Loucy (cell line): ENCODE data around the gene HDGFL3.

ENCODE experiments used
- H2AFZ ChIP-seq: fragments of 200-600 bp; sonication (generic); 2 replicates; pipeline ENCODE4 v1.6.0; 2016; ENCODE audit warnings: antibody characterized with exemption, mild to moderate bottlenecking, low read length, moderate library complexity
- H3F3A ChIP-seq: fragments of 200-600 bp; 2 replicates; pipeline ENCODE4 v1.6.0; 2016; ENCODE audit warnings: antibody characterized with exemption, low read depth, mild to moderate bottlenecking
- H3K27me3 ChIP-seq: fragments of 200-600 bp; sonication (generic); 2 replicates; pipeline ENCODE4 v1.6.1; 2014; ENCODE audit warnings: low read length, mild to moderate bottlenecking; ENCODE audit not compliant: insufficient read depth, poor library complexity, severe bottlenecking
- H3K36me3 ChIP-seq: fragments of 200-600 bp; sonication (generic); 2 replicates; pipeline ENCODE4 v1.6.1; 2016; ENCODE audit warnings: low read length; ENCODE audit not compliant: insufficient read depth
- H3K4me1 ChIP-seq: fragments of 200-600 bp; sonication (generic); 2 replicates; pipeline ENCODE4 v1.5.1; 2014; ENCODE audit warnings: low read length, mild to moderate bottlenecking; ENCODE audit not compliant: insufficient read depth, poor library complexity, severe bottlenecking
- H3K4me2 ChIP-seq: fragments of 200-600 bp; sonication (generic); 2 replicates; pipeline ENCODE4 v1.6.0; 2014; ENCODE audit warnings: antibody characterized with exemption, low read length, low read depth, mild to moderate bottlenecking; ENCODE audit not compliant: poor library complexity, severe bottlenecking
- H3K4me3 ChIP-seq: fragments of 200-600 bp; sonication (generic); 2 replicates; pipeline ENCODE4 v1.5.1; 2014; ENCODE audit warnings: low read length, mild to moderate bottlenecking, mixed read lengths; ENCODE audit not compliant: poor library complexity, severe bottlenecking
- H3K79me2 ChIP-seq: fragments of 200-600 bp; sonication (generic); 2 replicates; pipeline ENCODE4 v1.6.1; 2014; ENCODE audit warnings: low read length; ENCODE audit not compliant: insufficient read depth
- H3K9ac ChIP-seq: fragments of 200-600 bp; sonication (generic); 2 replicates; pipeline ENCODE4 v1.6.0; 2014; ENCODE audit warnings: mild to moderate bottlenecking, low read depth, low read length, moderate library complexity; ENCODE audit not compliant: poor library complexity, severe bottlenecking
- H3K9me2 ChIP-seq: fragments of 200-600 bp; sonication (generic); replicated peaks from 2 replicates; pipeline ENCODE4 v1.6.1; 2016; ENCODE audit warnings: low read depth, low read length, mixed read lengths
- H3K9me3 ChIP-seq: fragments of 200-600 bp; sonication (generic); 2 replicates; pipeline ENCODE4 v1.6.1; 2014; ENCODE audit warnings: mild to moderate bottlenecking, antibody characterized with exemption, low read length, low read depth; ENCODE audit not compliant: insufficient read depth
- H4K20me1 ChIP-seq: fragments of 200-600 bp; sonication (generic); 2 replicates; pipeline ENCODE4 v1.6.0; 2014; ENCODE audit warnings: antibody characterized with exemption, low read length, mild to moderate bottlenecking; ENCODE audit not compliant: insufficient read depth, poor library complexity, severe bottlenecking
- CTCF ChIP-seq: fragments of 200-600 bp; sonication (generic); conservative IDR thresholded peaks from 2 replicates; pipeline ENCODE4 v1.5.1; 2014; ENCODE audit warnings: mild to moderate bottlenecking, antibody characterized with exemption, low read length
- EZH2phosphoT487 ChIP-seq: fragments of 200-600 bp; IDR thresholded peaks from 2 replicates; pipeline ENCODE4 v1.6.1; 2018; ENCODE audit warnings: antibody characterized with exemption, mild to moderate bottlenecking, moderate library complexity, borderline replicate concordance

HDGFL3 gene

DNA sequence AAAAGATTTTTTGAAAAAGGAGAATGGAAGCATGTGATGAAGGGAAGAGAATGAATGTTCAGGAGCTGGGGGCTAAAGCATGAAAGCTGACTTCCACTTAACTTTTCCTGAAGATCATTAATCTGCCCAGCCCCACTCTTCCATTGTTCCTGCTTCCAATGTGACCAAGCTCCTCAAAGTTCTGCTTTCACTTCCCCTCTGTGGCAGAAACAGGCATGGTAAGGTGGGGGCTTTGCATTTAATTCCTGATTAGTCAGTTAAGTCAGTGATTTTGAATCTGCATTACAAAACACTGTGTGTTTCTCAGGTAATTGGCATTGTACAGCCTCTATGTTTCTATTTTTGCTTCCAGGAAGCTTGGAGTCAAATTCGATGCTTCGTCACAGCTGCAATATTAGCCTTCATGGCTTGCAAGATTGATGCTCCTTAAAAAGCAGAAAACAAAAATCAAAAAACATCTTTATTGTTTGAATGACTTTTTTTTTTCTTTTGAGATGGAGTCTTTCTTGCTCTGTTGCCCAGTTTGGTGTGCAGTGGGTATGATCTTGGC, 107.5 kb downstream of the HDGFL3 start:
- Histone ChIP-seq H4K20me1 (no peaks in the 10 kb centered on the region), H3K79me2 (no peaks in the 10 kb centered on the region), H3K4me3 (no peak overlapping the region), H3K9me3 (no peaks in the 10 kb centered on the region), H3K9me2 (no peaks in the 10 kb centered on the region), H3K27me3 (peaks cover 7% of the 10 kb centered on the region), H3K4me1 (no peaks in the 10 kb centered on the region), H3K36me3 (no peaks in the 10 kb centered on the region), H3K9ac (no peak overlapping the region), H3F3A (no peaks in the 10 kb centered on the region), H3K4me2 (no peak overlapping the region), H2AFZ (no peak overlapping the region)
- TF ChIP-seq CTCF = no peak
- no peak for TF ChIP-seq EZH2phosphoT487

- Histone ChIP-seq H3K9ac (no peak overlapping the region), H2AFZ (no peak overlapping the region), H3K9me2 (no peaks in the 10 kb centered on the region), H3K4me3 (no peak overlapping the region), H3K9me3 (no peaks in the 10 kb centered on the region), H3K4me2 (no peak overlapping the region), H3K79me2 (no peaks in the 10 kb centered on the region), H3K27me3 (peaks cover 7% of the 10 kb centered on the region), H3F3A (no peaks in the 10 kb centered on the region), H4K20me1 (no peaks in the 10 kb centered on the region), H3K4me1 (no peaks in the 10 kb centered on the region), H3K36me3 (no peaks in the 10 kb centered on the region)
- TF ChIP-seq EZH2phosphoT487 = no peak
These were observed 108.3 kb downstream of the HDGFL3 start for GRCh38 chr15:83099290-83099689.

DNA sequence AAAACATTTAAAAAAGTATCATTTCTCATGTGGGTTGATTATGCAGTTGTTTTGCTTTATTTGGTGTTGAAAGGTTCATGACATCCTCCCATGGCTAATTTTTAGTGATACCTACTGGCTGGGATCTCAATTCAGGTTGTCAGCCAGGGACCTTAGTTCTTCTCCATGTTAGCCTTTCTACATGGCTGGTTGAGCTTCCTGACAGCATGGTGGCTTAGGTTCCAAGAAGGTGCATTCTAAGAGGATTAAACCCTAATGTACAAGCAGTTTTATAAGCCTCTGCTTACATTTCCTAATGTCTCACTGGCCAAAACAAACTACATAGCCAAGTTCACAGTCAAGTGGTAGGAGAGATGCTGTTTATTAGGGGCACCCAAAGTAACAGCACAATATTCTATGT, 109.5 kb downstream of the HDGFL3 start:
- Histone ChIP-seq H3K4me1 (no peaks in the 10 kb centered on the region), H2AFZ (no peak overlapping the region), H3K4me3 (no peak overlapping the region), H3K9me2 (no peaks in the 10 kb centered on the region), H3F3A (no peaks in the 10 kb centered on the region), H3K79me2 (no peaks in the 10 kb centered on the region), H3K36me3 (no peaks in the 10 kb centered on the region), H4K20me1 (no peaks in the 10 kb centered on the region), H3K27me3 (peaks cover 7% of the 10 kb centered on the region), H3K4me2 (no peak overlapping the region), H3K9ac (no peak overlapping the region), H3K9me3 (no peaks in the 10 kb centered on the region)
- TF ChIP-seq CTCF (no peak), EZH2phosphoT487 (no peak)

DNA sequence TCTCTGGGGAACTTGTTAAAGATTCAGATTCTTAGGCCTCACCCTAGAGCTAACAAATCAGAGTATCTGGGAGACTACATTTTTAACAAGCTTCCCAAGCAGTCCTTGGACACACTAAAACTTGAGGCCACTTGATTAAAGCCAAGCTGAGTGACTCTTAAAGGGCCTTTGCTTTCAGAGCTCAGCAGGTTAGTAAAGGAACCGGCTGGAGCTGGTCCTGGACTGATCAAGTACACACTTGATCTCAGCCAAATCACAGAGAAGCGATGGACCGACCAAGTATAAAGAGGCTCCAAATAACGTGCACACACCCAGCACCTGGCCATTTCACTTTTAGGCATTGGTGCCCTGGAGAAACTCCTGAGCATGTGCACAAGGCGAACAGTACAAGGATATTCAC, 113.0 kb downstream of the HDGFL3 start:
- no peaks in the 10 kb centered on the region for H3K79me2 ChIP-seq
- no peaks in the 10 kb centered on the region for H3F3A ChIP-seq
- no peak overlapping the region for H3K4me2 ChIP-seq
- no peaks in the 10 kb centered on the region for H3K9me2 ChIP-seq
- H2AFZ ChIP-seq = no peak overlapping the region; the same call in 1 of the 2 replicates
- peaks cover 7% of the 10 kb centered on the region for H3K27me3 ChIP-seq
- peaks cover 8% of the 10 kb centered on the region for H3K4me1 ChIP-seq
- no peaks in the 10 kb centered on the region for H3K9me3 ChIP-seq
- no peak overlapping the region for H3K9ac ChIP-seq
- no peaks in the 10 kb centered on the region for H4K20me1 ChIP-seq
- no peaks in the 10 kb centered on the region for H3K36me3 ChIP-seq
- H3K4me3 ChIP-seq = no peak overlapping the region
- TF ChIP-seq EZH2phosphoT487 = no peak
- TF ChIP-seq CTCF = no peak
